Epithelial cell of prostate (primary cell): ENCODE results near the gene TRIM66.

Experiments
- DNase-seq: peaks from one replicate; pipeline ENCODE4 v3.0.0-alpha.2; 2011; ENCODE audit warnings: low read depth, low spot score
- H3K27ac ChIP-seq: fragments of 450-650 bp; 2 replicates; pipeline ENCODE4 v1.5.1; 2017; ENCODE audit warnings: mild to moderate bottlenecking

Gene TRIM66

GRCh38 chr11:8682303-8683114 lies at the start of gene TRIM66, which contains the start of gene RPL27A:
TSS of gene TRIM66 (minus strand) at chr11:8682665. CDS start at chr11:8672274, 10,391 bp downstream.
TSS of gene RPL27A (plus strand) at chr11:8682792. CDS start at chr11:8682814, 22 bp downstream.
- DNase-seq = peak; percentile 78
- peak within 1 kb of the TSS; percentile 96 for H3K27ac ChIP-seq

GRCh38 chr11:8731647-8732323 lies 49.3 kb upstream of the TRIM66 start:
- no peak for DNase-seq
- no peak overlapping the region for H3K27ac ChIP-seq

DNA sequence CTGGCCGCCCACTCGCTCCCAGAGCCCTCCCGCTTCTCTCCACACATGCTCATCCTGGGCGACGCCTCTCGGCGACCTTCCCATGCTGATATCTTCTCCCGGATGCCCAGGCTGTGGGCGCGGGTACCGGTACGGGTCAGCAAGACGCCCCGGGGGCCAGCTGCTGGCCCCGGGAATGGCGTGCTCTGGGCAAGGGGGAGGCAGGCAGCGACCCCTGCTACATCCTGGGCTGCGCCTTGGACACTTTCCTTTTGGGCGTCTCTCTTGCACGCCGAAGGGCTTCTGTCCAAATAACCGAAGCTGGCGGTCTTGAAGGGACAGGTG lies 48.2 kb upstream of the TRIM66 start:
- no peak for DNase-seq
- no peak overlapping the region for H3K27ac ChIP-seq

GRCh38 chr11:8729837-8730696 lies 47.6 kb upstream of the TRIM66 start:
- DNase-seq = no peak
- no peak overlapping the region for H3K27ac ChIP-seq

DNA sequence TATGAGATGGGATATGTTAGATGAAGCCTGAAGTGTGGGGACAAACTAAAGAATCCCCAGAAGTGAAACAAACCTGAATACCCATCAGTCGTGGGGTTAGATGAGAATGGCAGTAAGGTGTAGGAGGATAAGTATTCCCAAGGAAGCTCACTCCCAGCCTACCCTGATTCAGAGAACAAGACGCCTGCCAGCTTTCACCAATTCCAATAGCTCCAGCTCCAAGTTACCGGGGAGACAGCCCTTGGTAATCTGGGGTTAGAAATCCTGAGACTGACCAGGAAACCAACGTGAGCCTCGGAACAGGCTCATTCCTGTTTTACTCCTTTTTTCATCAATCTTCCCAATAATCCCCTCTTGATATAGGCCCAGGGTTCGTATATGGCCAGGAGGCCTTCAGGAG lies 46.6 kb upstream of the TRIM66 start:
- DNase-seq = no peak
- no peak overlapping the region for H3K27ac ChIP-seq

DNA sequence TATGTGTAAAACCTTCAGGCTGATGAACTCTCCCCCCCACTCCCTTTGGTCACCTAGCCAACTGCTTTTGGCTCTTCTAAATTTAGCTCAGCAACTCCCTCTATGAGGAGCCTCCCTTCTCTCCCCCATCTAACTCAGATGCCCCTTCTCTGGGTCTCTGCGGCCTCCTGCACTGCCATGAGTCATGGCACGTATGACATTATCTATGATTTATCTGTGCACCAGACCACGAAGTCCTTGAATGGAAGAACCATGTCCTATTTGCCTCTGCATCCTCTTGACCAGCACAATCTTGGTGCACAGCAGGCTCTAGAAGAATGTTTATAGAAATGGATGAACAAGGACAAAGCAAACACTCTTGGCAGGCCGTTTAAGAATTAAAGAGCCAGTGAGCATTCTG lies 46.1 kb upstream of the TRIM66 start:
- H3K27ac ChIP-seq = no peak overlapping the region
- DNase-seq = no peak

DNA sequence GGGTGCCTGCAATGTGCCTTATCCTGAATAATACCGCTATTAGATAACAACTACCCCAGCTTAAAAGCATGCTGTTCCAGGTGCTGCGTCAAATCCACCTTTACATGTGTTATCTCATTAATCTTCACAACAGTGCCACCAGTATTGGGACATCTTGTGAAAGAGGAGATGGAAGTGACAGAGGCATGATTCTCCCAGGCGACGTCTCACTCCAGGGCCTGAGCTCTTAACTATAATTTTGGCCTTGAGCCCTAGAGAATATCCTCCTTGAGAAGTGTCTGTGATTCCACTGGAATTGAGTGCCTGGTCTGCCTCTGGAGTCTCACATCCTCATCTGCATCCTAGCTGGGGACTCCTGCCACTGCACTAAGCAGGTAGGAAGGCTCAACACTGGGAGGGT lies 43.9 kb upstream of the TRIM66 start:
- H3K27ac ChIP-seq = no peak overlapping the region
- DNase-seq = no peak

GRCh38 chr11:8724682-8725081 lies 42.2 kb upstream of the TRIM66 start:
- no peak overlapping the region for H3K27ac ChIP-seq

DNA sequence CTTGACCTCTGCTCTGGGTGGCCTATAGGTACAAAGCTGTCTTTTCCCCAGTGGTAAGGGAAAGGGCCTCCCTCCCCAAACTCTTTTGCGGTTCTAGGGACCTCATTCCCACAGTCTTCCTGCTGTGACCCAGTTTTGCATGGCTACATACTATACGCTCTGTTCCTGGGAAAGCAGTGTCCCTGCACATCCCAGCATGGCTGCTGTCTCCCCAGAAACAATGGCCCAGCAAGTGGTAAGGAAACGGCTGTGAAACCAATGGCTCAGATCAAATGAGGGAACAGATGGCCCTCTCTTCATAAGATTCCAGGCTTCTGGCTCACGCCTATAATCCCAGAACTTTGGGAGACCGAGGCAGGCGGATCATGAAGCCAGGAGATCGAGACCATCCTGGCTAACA lies 41.2 kb upstream of the TRIM66 start:
- no peak for DNase-seq
- no peak overlapping the region for H3K27ac ChIP-seq

More at GRCh38 chr11:8724682-8725081, 42.2 kb upstream of the TRIM66 start:
- DNase-seq = no peak

DNA sequence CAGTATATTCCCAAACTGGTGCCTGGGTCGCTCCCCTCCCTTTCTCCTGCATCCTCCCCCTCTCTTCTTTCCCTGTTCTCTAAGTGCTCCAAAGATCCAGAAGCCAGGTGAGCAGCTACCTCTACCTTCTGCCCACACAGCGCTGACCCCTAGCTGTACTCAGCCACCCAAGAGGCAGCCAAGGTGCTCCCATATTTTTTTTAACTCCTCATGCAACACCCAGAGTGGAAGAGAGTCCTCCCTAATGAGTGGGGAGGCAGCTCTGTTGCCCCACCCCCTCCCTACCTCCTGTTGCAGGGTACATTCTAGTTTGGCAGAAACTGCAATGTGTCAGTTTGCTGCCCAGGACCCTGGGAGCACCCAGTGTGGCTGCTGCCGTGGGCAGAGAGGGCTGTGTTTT lies 40.3 kb upstream of the TRIM66 start:
- DNase-seq = no peak
- H3K27ac ChIP-seq = no peak overlapping the region

DNA sequence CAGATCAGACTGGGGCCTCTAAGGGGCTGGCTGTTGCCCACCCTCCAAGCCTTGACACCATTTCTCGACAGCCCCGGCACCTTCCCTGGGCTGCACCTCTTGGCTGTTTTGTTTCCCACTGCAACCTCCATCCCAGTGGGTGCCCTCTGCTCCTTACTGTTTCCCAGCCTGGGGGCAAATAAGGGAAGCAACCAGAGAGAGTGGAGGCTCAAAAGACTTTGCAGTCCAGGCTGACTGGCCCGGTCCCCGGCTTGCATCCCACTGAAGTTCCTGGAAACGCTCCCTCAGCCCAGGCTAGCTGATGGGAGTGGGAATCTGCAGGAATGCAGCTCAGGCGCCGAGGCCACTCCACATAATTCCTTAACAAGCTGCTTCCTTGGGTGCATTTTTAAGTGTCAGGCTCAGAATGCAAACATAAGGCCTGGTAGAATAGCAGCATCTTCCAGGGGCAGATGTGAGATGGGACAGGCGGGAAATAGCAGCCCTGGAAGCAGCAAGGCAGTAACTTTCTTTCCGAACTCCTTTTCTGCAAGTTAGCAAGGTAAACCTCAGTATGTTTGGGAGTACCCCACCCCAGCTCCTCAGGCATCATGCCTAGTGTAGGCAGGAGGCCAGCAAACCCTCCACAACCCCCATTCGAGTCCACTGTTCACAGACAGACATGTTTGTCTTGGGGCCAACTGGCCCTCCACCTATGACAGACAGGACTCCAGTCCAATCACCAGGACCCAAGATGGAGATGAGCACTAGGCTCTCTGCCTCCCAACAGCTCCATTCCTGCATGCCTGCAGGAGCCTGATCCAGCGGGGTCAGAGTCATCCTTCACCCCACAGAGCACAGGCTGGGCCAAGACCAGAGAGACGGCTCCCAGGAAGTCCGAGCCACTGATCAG lies 39.4 kb upstream of the TRIM66 start:
- DNase-seq = no peak
- H3K27ac ChIP-seq = peak overlapping the region; percentile 87

GRCh38 chr11:8720868-8721608 lies 38.6 kb upstream of the TRIM66 start:
- H3K27ac ChIP-seq = peak overlapping the region; percentile 87
- peak; percentile 46 for DNase-seq

GRCh38 chr11:8720352-8720751 lies 37.9 kb upstream of the TRIM66 start:
- H3K27ac ChIP-seq = peak overlapping the region; percentile 87
- no peak for DNase-seq

- H3K27ac ChIP-seq = peak overlapping the region; percentile 87
Measured at GRCh38 chr11:8719721-8720120, 37.3 kb upstream of the TRIM66 start.

DNA sequence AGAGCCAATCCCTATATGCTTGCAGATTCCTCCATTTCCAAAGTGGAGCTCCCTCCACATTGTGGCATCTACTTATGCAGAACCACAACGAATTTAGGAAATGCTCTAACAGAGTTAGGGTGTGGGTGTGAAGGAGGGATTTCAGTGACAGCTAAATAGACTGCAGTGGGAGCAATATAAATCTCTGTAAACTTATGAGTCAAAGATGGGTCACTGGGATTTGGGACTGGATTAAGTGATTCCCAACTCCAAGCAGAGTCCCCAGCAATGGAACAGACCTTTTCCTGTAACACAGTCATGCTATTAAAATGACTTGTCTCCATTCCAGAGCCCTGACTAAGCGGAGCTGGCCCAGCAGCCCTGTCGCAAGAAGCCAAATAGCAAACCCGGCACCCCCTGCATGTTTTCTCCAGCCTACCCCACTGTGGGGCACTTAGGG lies 36.8 kb upstream of the TRIM66 start:
- peak; percentile 31 for DNase-seq

More at GRCh38 chr11:8719721-8720120, 37.3 kb upstream of the TRIM66 start:
- no peak for DNase-seq

GRCh38 chr11:8717876-8718753 lies 35.6 kb upstream of the TRIM66 start:
- peak overlapping the region; percentile 87 for H3K27ac ChIP-seq
- peak; percentile 24 for DNase-seq

More for the DNA sequence above, 36.8 kb upstream of the TRIM66 start:
- H3K27ac ChIP-seq = peak overlapping the region; percentile 87

GRCh38 chr11:8717544-8717875 lies 35.0 kb upstream of the TRIM66 start:
- peak overlapping the region; percentile 87 for H3K27ac ChIP-seq
- DNase-seq = no peak

GRCh38 chr11:8715501-8715900 lies 33.0 kb upstream of the TRIM66 start:
- H3K27ac ChIP-seq = no peak overlapping the region
- DNase-seq = no peak
